ELF-1 (cell line): ENCODE data around the gene NSDHL.

Experiments
- DNase-seq: peaks from one replicate; pipeline ENCODE4 v3.0.0-alpha.2; 2016; ENCODE audit warnings: low read depth, low spot score

The NSDHL gene

GRCh38 chrX:152844256-152844655, 13.4 kb downstream of the NSDHL start:
- DNase-seq: peak; percentile 19

GRCh38 chrX:152845618-152846240, 14.9 kb downstream of the NSDHL start:
- no peak for DNase-seq

GRCh38 chrX:152847281-152847680, 16.4 kb downstream of the NSDHL start:
- DNase-seq: no peak

- DNase-seq: no peak
Observed at GRCh38 chrX:152850465-152850864, 19.6 kb downstream of the NSDHL start.

- no peak for DNase-seq
Observed at GRCh38 chrX:152853986-152854385, 23.1 kb downstream of the NSDHL start.

GRCh38 chrX:152861116-152861515, 30.3 kb downstream of the NSDHL start:
- DNase-seq: no peak

- DNase-seq: no peak
Observed at GRCh38 chrX:152861826-152862225, 31.0 kb downstream of the NSDHL start.

GRCh38 chrX:152865232-152865920, 34.5 kb downstream of the NSDHL start:
- no peak for DNase-seq

GRCh38 chrX:152866386-152866785, 35.5 kb downstream of the NSDHL start:
- DNase-seq: no peak

- DNase-seq: no peak
Observed at GRCh38 chrX:152869972-152870371, 39.1 kb downstream of the NSDHL start.

GRCh38 chrX:152871260-152871659, 40.4 kb downstream of the NSDHL start:
- DNase-seq: no peak

GRCh38 chrX:152872522-152872921, 41.7 kb downstream of the NSDHL start:
- DNase-seq: no peak

GRCh38 chrX:152873361-152873760, 42.5 kb downstream of the NSDHL start:
- DNase-seq: no peak

GRCh38 chrX:152876931-152877840, 46.3 kb downstream of the NSDHL start:
- DNase-seq: no peak

GRCh38 chrX:152878976-152879755, 48.3 kb downstream of the NSDHL start:
- DNase-seq: no peak

- no peak for DNase-seq
Observed at GRCh38 chrX:152881289-152881688, 50.4 kb downstream of the NSDHL start.

GRCh38 chrX:152884171-152884570, 53.3 kb downstream of the NSDHL start:
- DNase-seq: peak; percentile 66

GRCh38 chrX:152886716-152887115, 55.9 kb downstream of the NSDHL start:
- DNase-seq: no peak

- no peak for DNase-seq
Observed at GRCh38 chrX:152892499-152892898, 61.6 kb downstream of the NSDHL start.

- no peak for DNase-seq
Observed at GRCh38 chrX:152892999-152893891, 62.4 kb downstream of the NSDHL start.
